HEK293T (cell line): ENCODE results near the gene TNFAIP2.

Experiments
- ARNT ChIP-seq: fragments of 450-650 bp; IDR thresholded peaks from 2 replicates; pipeline ENCODE4 v1.6.1; 2017; ENCODE audit warnings: mild to moderate bottlenecking
- BHLHE40 ChIP-seq: fragments of 450-650 bp; IDR thresholded peaks from 2 replicates; pipeline ENCODE4 v1.6.1; 2016; ENCODE audit warnings: mild to moderate bottlenecking, moderate library complexity, borderline replicate concordance
- ELF4 ChIP-seq: fragments of 450-650 bp; IDR thresholded peaks from 2 replicates; pipeline ENCODE4 v1.6.1; 2017; ENCODE audit warnings: antibody characterized with exemption
- FOXA1 ChIP-seq: fragments of 450-650 bp; IDR thresholded peaks from 2 replicates; pipeline ENCODE4 v1.6.1; 2016; ENCODE audit warnings: mild to moderate bottlenecking
- FOXK2 ChIP-seq: fragments of 450-650 bp; IDR thresholded peaks from 2 replicates; pipeline ENCODE4 v1.6.1; 2016; ENCODE audit warnings: mild to moderate bottlenecking
- L3MBTL2 ChIP-seq: fragments of 450-650 bp; conservative IDR thresholded peaks from 2 replicates; pipeline ENCODE4 v1.6.1; 2016; ENCODE audit warnings: mild to moderate bottlenecking
- NFRKB ChIP-seq: fragments of 450-650 bp; IDR thresholded peaks from 2 replicates; pipeline ENCODE4 v1.6.1; 2016; ENCODE audit warnings: mild to moderate bottlenecking, moderate library complexity
- SP1 ChIP-seq: fragments of 450-650 bp; IDR thresholded peaks from 2 replicates; pipeline ENCODE4 v1.6.1; 2017
- SUZ12 ChIP-seq: fragments of 450-650 bp; IDR thresholded peaks from 2 replicates; pipeline ENCODE4 v1.6.1; 2016; ENCODE audit warnings: mild to moderate bottlenecking
- ZNF384 ChIP-seq: fragments of 450-650 bp; IDR thresholded peaks from 2 replicates; pipeline ENCODE4 v1.6.1; 2016
- TF ChIP-seq, protein P1 (sequence below): fragments of 450-650 bp; IDR thresholded peaks from 2 replicates; pipeline ENCODE4 v1.6.1; 2016

DNA sequence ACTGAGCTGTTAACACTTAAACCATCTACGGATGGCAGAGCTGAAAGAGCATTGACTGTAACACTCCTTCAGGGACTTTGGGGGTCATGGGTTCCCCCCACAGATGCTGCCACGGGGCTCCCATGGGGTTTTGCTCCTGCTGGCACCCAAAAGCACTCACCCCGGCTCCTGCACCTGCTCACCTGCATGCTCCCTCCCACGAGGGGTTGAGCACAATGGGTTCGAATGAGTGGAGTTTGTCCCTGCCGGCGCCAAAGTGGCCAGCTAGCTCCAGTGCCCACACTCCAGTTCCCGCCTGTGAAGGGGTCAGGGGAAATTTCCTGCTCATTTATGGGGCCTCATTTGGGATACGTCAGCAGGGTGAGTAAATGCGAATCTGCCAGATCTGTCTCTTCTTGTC lies 40.7 kb downstream of the TNFAIP2 start:
- TF ChIP-seq, protein P1, sequence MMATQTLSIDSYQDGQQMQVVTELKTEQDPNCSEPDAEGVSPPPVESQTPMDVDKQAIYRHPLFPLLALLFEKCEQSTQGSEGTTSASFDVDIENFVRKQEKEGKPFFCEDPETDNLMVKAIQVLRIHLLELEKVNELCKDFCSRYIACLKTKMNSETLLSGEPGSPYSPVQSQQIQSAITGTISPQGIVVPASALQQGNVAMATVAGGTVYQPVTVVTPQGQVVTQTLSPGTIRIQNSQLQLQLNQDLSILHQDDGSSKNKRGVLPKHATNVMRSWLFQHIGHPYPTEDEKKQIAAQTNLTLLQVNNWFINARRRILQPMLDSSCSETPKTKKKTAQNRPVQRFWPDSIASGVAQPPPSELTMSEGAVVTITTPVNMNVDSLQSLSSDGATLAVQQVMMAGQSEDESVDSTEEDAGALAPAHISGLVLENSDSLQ = no peak
- no peak for TF ChIP-seq FOXK2
- TF ChIP-seq FOXA1 = no peak
- no peak for TF ChIP-seq SP1
- no peak for TF ChIP-seq BHLHE40
- no peak for TF ChIP-seq SUZ12
- TF ChIP-seq ELF4 = no peak
- TF ChIP-seq ARNT = no peak
- no peak for TF ChIP-seq NFRKB
- TF ChIP-seq ZNF384 = no peak
- TF ChIP-seq L3MBTL2 = no peak
